Stimulated activated CD8-positive, alpha-beta memory T cell treated with anti-CD3 and anti-CD28 coated beads, Interleukin-4, amount 100 ng/mL, for 24 hours (primary cell): ENCODE data around the gene CUL1.

ENCODE experiments used
- DNase-seq: peaks from one replicate; pipeline ENCODE4 v3.0.0-alpha.2; 2020; ENCODE audit warnings: low read depth

CUL1 gene

DNA sequence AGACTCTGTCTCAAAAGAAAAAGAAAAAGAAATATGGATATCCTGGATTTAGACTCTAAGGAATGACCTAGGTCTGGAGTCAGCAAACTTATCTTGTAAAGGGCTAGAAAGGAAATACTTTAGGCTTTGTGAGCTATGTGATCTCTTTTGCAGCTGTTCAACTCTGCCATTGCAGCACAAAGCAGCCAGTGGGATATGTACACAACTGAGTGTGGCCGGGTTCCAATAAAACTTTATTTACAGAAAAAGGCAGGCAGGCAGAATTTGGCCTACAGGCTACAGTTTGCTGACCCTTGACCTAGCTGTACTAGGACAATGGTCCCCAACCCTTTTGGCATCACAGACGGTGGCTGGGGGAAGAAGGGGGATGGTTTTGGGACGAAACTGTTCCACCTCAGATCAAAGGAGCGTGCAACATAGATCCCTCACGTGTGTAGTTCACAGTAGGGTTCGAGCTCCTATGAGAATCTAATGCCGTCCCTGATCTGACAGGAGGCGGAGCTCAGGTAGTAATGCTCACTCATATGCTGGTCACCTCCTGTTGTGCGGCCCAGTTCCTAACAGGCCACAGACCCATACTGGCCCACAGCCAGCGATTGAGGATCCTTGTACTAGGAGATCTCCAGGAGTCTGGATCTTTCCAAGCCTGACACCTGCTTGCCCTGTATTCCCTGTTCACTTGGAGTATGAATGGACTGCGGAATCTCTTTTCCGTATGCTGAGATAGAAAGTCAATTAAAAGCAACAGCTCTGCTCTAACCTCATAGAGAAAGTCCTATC is 63.0 kb downstream of the CUL1 start:
- DNase-seq = no peak

DNA sequence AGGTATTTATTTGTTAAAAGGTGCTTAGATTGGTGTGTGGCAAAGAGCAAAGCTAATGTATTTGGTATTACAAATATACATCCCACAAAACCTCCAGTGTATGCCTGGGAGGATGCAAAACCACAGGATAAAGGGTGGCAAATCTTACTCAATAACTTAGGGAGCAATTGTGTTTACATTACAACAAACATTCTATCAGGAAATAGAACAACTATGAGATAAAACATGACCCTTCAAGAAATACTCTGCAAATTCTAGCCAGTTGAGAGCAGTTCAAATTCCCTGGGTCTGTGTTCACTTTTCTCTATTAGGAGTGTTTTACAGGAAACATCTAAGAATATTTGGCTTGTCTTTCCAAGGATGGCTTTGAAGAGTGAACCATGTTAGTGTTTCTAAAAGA is 64.9 kb downstream of the CUL1 start:
- no peak for DNase-seq

DNA sequence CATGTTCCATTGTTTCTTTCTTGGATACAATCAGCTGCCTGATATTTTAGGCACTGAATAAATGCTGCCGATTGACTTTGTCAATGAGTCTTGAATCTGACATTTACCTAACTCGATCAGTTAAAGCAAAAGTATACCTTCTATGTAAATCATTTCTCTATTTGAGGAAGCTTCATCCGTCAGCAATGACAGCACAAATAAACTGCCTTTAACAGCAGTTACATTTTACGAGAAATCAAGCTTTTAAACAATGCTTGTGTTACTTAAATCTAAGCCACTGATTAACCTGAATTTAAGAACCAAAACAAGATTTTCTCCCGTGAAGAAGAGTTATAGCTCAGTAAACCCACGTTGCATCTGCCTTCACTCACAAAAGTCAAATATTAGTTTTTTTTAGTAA is 71.3 kb downstream of the CUL1 start:
- no peak for DNase-seq

DNA sequence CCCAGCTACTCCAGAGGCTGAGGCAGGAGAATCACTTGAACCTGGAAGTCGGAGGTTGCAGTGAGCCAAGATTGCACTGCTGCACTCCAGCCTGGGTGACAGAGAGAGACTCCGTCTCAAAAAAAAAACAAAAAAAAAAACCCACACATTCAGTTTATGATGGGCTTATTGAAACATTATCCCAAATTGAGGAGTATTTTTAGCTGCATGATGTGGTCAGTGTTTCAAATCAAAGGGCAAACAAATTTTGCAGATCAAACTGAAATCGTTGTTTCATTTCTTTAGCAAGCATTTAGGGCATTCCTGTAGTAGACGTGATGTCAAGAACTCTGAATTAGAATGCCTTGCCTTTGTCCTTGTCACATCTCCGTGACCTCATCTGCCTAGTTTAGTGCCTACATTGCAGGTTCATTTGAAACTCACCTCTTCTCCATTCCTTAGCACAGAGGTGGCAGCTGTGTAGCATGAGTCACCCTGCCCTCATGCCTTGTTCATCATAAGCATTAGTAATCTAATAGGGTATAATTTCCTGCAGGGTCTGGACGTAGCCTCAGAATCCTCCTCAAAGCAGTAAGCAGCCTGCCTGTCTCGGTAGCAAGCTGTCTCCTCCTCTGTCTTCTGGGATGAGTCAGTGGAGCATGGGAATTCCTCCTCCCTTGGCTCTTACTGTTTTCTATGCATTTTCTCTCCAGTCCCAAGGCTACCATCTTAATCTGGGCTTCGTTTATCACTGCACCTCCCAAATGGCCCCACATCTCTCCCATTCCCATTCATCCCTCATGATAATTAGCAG is 73.8 kb downstream of the CUL1 start:
- peak; percentile 11 for DNase-seq

GRCh38 chr7:148773334-148773733 is 74.6 kb downstream of the CUL1 start:
- DNase-seq = peak; percentile 7

DNA sequence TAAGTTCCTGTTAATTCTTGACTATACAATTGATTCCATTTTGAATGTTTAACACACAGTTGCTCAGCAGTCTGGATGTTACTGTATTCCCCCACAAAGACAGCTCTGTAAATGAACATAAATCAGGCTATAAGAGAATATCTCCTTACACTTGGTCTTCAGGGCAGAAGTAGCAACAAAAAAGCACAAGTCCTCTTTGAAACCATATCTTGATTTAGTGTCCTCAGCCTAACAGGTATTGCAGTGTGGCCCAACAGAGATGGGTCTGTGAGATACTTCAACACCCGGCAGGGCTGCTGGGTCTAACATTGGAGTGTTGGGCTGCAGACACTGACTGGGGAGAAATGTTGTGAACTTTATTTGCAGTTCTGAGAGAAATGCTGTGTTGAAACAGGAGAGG is 75.8 kb downstream of the CUL1 start:
- DNase-seq = no peak

DNA sequence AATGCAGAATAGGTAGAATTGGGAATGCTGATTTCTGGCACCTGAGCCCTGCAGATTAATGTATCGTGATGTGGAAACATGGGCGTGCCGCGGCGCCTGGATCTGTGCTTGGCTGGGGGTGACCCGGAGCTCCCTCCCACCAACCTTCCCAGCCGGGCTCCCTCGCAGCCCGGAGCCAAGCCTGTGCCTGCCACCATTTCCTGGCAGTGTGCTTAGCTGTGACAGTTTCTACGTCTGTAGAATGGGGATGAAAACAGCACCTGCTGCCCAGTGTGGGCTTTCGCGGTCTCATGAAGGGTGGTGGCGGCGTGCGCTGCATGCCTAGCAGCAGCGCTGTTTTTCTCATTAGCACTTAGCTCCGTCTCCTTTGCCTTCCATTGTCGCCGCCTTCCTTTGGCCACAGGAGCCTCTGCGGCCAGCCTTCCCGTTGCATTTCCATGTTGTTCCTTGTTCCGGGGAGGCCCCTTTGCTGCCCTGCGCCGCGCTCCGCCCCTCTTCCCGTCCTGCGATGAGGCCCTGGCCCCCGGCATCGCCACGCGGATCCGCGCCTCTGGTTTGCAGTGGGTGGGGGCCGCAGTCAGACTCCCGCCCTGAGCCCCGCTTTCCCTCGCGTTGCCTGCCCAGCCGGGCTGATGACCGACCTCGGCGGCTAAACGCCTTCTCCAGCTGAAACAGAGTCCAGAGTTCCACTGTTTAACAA is 84.2 kb downstream of the CUL1 start:
- DNase-seq = no peak

- no peak for DNase-seq
Observed at GRCh38 chr7:148783801-148784527, 85.3 kb downstream of the CUL1 start.

- no peak for DNase-seq
Observed at GRCh38 chr7:148787571-148788295, 89.0 kb downstream of the CUL1 start.

GRCh38 chr7:148789220-148789619 is 90.5 kb downstream of the CUL1 start:
- DNase-seq = no peak

DNA sequence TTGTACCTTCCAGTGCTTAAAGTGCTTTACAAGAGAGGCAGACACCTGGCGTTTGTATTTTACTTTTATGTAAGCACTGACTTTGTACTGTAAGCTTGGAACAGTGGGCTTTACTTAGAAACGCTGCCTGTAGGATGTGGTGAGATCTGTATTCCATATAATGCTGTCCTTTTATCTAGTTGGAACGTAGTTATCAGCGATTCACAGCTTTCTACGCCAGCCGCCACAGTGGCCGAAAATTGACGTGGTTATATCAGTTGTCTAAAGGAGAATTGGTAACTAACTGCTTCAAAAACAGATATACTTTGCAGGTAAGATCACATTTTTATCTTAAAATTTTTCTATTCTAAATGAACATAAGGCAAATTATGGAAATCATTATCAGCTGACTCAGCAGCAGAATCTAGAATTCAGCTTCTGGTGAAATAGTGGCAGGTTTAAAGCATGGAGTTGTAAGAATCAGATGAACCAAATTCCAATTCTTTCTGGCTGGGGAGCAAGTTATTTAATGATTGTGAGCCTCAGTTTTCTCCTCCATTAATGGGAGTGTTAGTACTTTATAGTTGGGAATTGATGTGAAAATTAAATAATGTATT is 91.5 kb downstream of the CUL1 start:
- no peak for DNase-seq

- DNase-seq = no peak
Observed at GRCh38 chr7:148790850-148791249, 92.1 kb downstream of the CUL1 start.

GRCh38 chr7:148791546-148791945 is 92.8 kb downstream of the CUL1 start:
- no peak for DNase-seq

DNA sequence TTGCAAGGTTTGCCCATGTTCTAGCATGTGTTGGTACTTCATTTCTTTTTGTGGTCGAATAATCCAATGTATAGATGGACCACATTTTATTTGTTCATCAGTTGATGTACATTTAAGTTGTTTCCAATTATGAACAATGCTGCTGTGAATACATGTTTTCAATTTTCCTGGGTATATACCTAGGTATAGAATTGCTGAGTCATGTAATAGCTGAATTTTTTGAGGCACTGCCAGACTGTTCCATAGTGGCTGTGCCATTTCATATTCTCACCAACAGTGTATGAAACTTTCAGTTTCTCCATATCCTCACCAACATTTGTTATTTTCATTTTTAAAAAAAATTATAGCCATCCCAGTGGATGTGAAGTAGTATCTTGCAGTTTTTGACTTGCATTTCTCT is 94.9 kb downstream of the CUL1 start:
- DNase-seq = no peak

- no peak for DNase-seq
Observed at GRCh38 chr7:148794476-148794875, 95.8 kb downstream of the CUL1 start.

- no peak for DNase-seq
Observed at GRCh38 chr7:148796841-148797240, 98.1 kb downstream of the CUL1 start.

- DNase-seq = no peak
Observed at GRCh38 chr7:148799893-148800555, 101.3 kb downstream of the CUL1 start.

- DNase-seq = no peak
Observed at GRCh38 chr7:148800677-148801076, 102.0 kb downstream of the CUL1 start.

DNA sequence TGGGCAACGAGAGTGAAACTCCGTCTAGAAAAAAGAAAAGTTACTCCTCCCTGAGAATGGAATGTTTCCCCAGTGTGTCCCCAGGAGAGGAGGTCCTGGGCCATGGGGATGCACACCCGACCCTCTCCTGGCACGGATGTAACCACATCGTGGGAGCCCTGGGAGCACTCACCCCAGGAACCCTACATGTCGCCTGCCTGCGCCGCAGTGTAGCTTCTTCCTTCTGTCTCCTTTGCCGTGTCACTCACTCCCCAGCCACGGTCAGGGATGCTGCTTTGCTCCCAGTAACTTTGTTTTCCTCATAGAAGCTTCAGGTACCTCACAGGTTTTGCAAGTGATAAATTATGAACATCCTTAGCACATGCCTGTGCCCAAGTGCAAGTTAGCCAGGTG is 103.4 kb downstream of the CUL1 start:
- DNase-seq = no peak

DNA sequence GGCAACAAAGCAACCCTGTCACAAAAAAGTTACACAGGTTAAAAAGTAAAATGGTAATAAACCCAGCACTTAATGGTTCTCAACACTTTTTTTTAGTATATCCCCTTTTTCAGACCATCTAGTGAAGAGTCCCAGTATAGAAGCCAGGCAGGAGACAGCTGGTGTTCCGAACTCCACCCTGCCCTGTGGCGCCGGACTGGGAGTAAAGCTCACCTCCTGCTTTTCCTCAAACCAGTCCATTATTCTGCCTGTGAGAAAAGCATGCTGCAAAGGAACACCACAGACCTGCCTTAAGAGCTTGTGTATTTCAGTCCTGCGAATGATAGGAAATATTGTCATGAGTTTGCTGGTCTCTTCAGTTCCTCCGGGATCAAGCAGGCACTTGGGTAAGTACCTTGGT is 104.4 kb downstream of the CUL1 start:
- no peak for DNase-seq
